WERI-Rb-1 (cell line): ENCODE measurements around the gene WDR54.

Experiments used
- DNase-seq: peaks from one replicate; pipeline ENCODE4 v3.0.0-alpha.2; 2020
- H3K27ac ChIP-seq: fragments of 250-450 bp; sonication (Bioruptor Pico); 2 replicates; pipeline ENCODE4 v1.5.1; 2020; ENCODE audit warnings: mild to moderate bottlenecking, moderate library complexity
- H3K27me3 ChIP-seq: fragments of 250-450 bp; sonication (Bioruptor Pico); 2 replicates; pipeline ENCODE4 v1.5.1; 2021; ENCODE audit warnings: mild to moderate bottlenecking, low read depth, moderate library complexity; ENCODE audit not compliant: insufficient read depth, severe bottlenecking
- H3K36me3 ChIP-seq: fragments of 250-450 bp; sonication (Bioruptor Pico); 2 replicates; pipeline ENCODE4 v1.5.1; 2020; ENCODE audit warnings: mild to moderate bottlenecking, moderate library complexity
- H3K4me3 ChIP-seq: 2 replicates; pipeline ENCODE4 v1.5.1; 2011; ENCODE audit warnings: low read depth, mild to moderate bottlenecking, control low read depth, low read length
- H3K9me3 ChIP-seq: fragments of 250-450 bp; sonication (Bioruptor Pico); 2 replicates; pipeline ENCODE4 v1.5.1; 2021; ENCODE audit warnings: mild to moderate bottlenecking, moderate library complexity; ENCODE audit not compliant: severe bottlenecking
- TF ChIP-seq, protein P1 (sequence below): IDR thresholded peaks from 2 replicates; pipeline ENCODE4 v1.5.1; 2011; ENCODE audit warnings: low read depth, mild to moderate bottlenecking, control low read depth, inconsistent platforms, low read length

The WDR54 gene

GRCh38 chr2:74392449-74392743 is 29.1 kb upstream of the WDR54 start:
- no peak overlapping the region; the same call in 1 of the 2 replicates for H3K4me3 ChIP-seq
- no peak for DNase-seq
- no peaks in the 10 kb centered on the region for H3K27me3 ChIP-seq
- no peaks in the 10 kb centered on the region for H3K9me3 ChIP-seq
- H3K27ac ChIP-seq = no peak overlapping the region; the same call in 1 of the 2 replicates
- TF ChIP-seq, protein P1, sequence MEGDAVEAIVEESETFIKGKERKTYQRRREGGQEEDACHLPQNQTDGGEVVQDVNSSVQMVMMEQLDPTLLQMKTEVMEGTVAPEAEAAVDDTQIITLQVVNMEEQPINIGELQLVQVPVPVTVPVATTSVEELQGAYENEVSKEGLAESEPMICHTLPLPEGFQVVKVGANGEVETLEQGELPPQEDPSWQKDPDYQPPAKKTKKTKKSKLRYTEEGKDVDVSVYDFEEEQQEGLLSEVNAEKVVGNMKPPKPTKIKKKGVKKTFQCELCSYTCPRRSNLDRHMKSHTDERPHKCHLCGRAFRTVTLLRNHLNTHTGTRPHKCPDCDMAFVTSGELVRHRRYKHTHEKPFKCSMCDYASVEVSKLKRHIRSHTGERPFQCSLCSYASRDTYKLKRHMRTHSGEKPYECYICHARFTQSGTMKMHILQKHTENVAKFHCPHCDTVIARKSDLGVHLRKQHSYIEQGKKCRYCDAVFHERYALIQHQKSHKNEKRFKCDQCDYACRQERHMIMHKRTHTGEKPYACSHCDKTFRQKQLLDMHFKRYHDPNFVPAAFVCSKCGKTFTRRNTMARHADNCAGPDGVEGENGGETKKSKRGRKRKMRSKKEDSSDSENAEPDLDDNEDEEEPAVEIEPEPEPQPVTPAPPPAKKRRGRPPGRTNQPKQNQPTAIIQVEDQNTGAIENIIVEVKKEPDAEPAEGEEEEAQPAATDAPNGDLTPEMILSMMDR = no peak
- peaks cover 3% of the 10 kb centered on the region for H3K36me3 ChIP-seq

DNA sequence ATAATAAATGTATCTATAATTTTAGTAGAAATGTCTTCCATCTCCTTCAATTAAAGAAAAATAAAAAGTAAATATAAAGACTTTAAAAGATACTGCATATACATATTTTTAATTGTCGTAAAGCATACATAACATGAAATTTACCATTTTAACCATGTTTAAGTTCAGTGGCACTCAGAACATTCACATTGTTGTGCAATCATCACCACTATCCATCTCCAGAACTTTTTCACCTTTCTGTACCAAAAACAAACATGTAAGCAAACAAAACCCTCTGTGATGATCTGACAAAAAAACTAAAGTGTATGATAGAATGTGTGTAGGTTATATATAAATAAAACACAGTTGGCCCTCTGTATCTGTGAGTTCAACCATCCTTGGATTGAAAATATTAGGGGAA is 28.0 kb upstream of the WDR54 start:
- Histone ChIP-seq H3K36me3 (no peaks in the 10 kb centered on the region; the same call in none of the 2 replicates), H3K27ac (no peak overlapping the region), H3K4me3 (no peak overlapping the region), H3K9me3 (no peaks in the 10 kb centered on the region), H3K27me3 (no peaks in the 10 kb centered on the region)
- no peak for DNase-seq
- TF ChIP-seq, protein P1 = no peak

- TF ChIP-seq, protein P1 = no peak
- no peaks in the 10 kb centered on the region for H3K36me3 ChIP-seq
- DNase-seq = no peak
Measured at GRCh38 chr2:74396149-74396548, 25.4 kb upstream of the WDR54 start.

GRCh38 chr2:74399785-74400184 is 21.7 kb upstream of the WDR54 start:
- Histone ChIP-seq H3K9me3 (no peaks in the 10 kb centered on the region), H3K27ac (no peak overlapping the region), H3K4me3 (no peak overlapping the region), H3K27me3 (no peaks in the 10 kb centered on the region), H3K36me3 (no peaks in the 10 kb centered on the region)
- no peak for DNase-seq
- TF ChIP-seq, protein P1 = peak; percentile 61

More at GRCh38 chr2:74396149-74396548, 25.4 kb upstream of the WDR54 start:
- H3K9me3 ChIP-seq = no peaks in the 10 kb centered on the region
- H3K4me3 ChIP-seq = no peak overlapping the region
- no peak overlapping the region for H3K27ac ChIP-seq
- H3K27me3 ChIP-seq = no peaks in the 10 kb centered on the region

- Histone ChIP-seq H3K4me3 (no peak overlapping the region), H3K9me3 (no peaks in the 10 kb centered on the region), H3K27ac (no peak overlapping the region), H3K36me3 (no peaks in the 10 kb centered on the region), H3K27me3 (no peaks in the 10 kb centered on the region)
- TF ChIP-seq, protein P1 = no peak
- DNase-seq = no peak
Measured at GRCh38 chr2:74401891-74402290, 19.6 kb upstream of the WDR54 start.

DNA sequence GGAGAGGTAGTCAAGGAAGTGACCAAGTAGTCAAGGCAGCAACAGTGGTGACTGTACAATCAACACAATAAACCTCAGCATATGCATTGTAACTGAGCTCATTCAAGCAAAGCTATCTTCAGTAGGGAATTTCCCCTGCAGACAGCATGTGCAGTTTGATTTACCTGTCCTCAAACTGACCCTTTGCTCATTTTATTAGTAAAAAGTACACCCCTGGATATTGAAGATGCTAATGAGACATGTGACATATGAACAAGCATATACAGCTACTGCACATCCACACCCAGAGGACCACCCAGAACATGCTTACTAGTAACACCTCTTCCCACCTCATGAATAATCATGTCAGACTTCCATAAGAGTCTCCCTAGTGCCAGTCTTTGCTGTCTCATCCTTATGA is 15.5 kb upstream of the WDR54 start:
- no peak for DNase-seq
- H3K4me3 ChIP-seq = no peak overlapping the region
- no peak overlapping the region for H3K27ac ChIP-seq
- no peaks in the 10 kb centered on the region for H3K9me3 ChIP-seq
- H3K36me3 ChIP-seq = no peaks in the 10 kb centered on the region
- TF ChIP-seq, protein P1 = no peak
- H3K27me3 ChIP-seq = no peaks in the 10 kb centered on the region
